HepG2 (cell line): ENCODE data around the gene CD68. TPM values are rescaled to one million over a fixed set of nuclear protein-coding genes. Genes with fewer than 3 reads are reported as not detected.

Source experiments
- FOSL2 ChIP-seq: sonication (generic); formaldehyde crosslinking; IDR thresholded peaks from 2 replicates; pipeline ENCODE4 v1.4.0; 2020; ENCODE audit warnings: missing genetic modification reagents
- KLF11 ChIP-seq: IDR thresholded peaks from 2 replicates; pipeline ENCODE4 v1.6.1; 2016; ENCODE audit warnings: missing compliant biosample characterization
- PPARG ChIP-seq: conservative IDR thresholded peaks from 2 replicates; pipeline ENCODE4 v1.6.1; 2016; ENCODE audit warnings: missing biosample characterization, missing genetic modification reagents
- TBX3 ChIP-seq: fragments of 450-650 bp; IDR thresholded peaks from 2 replicates; pipeline ENCODE4 v1.6.1; 2017; ENCODE audit warnings: antibody characterized with exemption, mild to moderate bottlenecking, inconsistent platforms, borderline replicate concordance
- polyA plus RNA-seq, 8 experiments: library from polyadenylated mRNA; depleted of rRNA in 3 of 8; stranded (reverse) in 7 of 8; unstranded in 1 of 8; fragments of >200 nt; fragmentation: Illumina TruSeq in 4 of 8; extraction: Trizol in 4 of 8; gene quantifications; 2 replicates each; pipeline versions ENCODE4 v1.2.1 to v1.2.3, GENCODE V29; 2011 to 2016; ENCODE audit warnings: low read depth in 4 of 8, missing spikeins in 1 of 8, mixed read lengths in 1 of 8; ENCODE audit not compliant: insufficient read depth in 1 of 8
- total RNA-seq, 5 experiments: library from RNA; depleted of rRNA; stranded (reverse); fragments of >200 nt; fragmentation: Illumina TruSeq; extraction: Trizol; gene quantifications; 2 replicates each; pipeline ENCODE4 v1.2.3, GENCODE V29; 2016; ENCODE audit warnings: low read depth in 1 of 5
- TF ChIP-seq, protein P1 (sequence below): sonication (generic); formaldehyde crosslinking; IDR thresholded peaks from 2 replicates; pipeline ENCODE4 v1.4.0; 2020; ENCODE audit warnings: missing genetic modification reagents
- TF ChIP-seq, protein P2 (sequence below): sonication (generic); formaldehyde crosslinking; IDR thresholded peaks from 2 replicates; pipeline ENCODE4 v1.4.0; 2020; ENCODE audit warnings: missing genetic modification reagents, borderline replicate concordance
- TF ChIP-seq, protein P3 (sequence below), 2 experiments: sonication (generic) in 1 of 2; formaldehyde crosslinking in 1 of 2; IDR thresholded peaks; 2 replicates each; pipeline versions ENCODE4 v1.4.0 to v1.6.1; 2016 to 2020; ENCODE audit warnings: borderline replicate concordance in 1 of 2, low read depth in 1 of 2, mild to moderate bottlenecking in 1 of 2, missing genetic modification reagents in 1 of 2
- TF ChIP-seq, protein P4 (sequence below): IDR thresholded peaks from 2 replicates; pipeline ENCODE4 v1.6.1; 2016
- TF ChIP-seq, protein P5 (sequence below): sonication (generic); IDR thresholded peaks from 2 replicates; pipeline ENCODE4 v1.6.1; 2016; ENCODE audit warnings: low read depth, borderline replicate concordance
- TF ChIP-seq, protein P6 (sequence below): IDR thresholded peaks from 2 replicates; pipeline ENCODE4 v1.6.1; 2018; ENCODE audit warnings: missing genetic modification reagents, mild to moderate bottlenecking, missing compliant biosample characterization

Gene CD68
- total and polyA plus RNA-seq, 2 of the 13 experiments (the other 11 are each of a cell fraction or from before 2014, with no cell fraction given), result 10.3 to 104 TPM

DNA sequence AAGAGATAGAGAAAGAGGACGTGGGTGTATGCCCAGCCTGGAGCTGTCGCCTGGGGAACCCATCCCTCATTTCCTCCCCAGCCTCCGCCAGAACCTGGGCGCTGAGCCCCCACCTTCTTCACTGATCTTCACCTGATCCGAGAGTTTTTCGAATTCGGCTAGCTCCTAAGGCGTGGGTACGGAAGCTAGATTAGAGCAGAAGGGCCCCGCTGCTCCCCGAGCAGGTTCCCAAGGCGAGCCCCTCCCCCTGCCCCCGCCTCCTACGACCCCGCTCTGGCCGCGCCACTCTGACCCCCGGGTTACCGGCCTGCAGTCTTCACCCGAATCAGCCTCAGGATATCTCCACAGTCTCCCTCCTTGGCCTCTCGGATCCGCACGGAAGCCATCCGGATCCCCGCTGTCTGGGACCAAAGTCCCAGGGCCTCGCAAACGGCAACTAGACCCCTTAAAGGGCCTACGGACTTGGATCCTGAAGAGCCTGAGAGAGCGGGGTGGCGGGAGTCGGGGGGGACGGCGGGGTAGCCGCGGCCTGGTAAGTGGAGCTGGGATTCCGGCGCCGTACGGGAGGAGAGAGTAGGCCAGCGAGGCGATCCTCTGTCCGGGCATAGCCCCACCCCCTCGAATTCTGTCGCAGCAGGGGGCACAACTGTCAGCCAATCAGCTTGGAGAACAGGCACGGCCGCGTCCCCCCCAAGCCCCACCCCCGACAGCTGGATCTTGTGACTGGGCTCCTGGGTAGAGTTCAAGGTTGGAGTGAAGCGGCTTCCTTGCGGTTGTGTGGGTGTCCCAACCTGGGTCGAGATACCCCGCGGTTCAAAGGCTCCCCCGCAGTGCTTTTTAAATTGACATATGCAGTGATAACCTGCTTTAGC lies 48.0 kb downstream of the CD68 start, which contains the start of gene SAT2 (continued):
- TF ChIP-seq, protein P1, sequence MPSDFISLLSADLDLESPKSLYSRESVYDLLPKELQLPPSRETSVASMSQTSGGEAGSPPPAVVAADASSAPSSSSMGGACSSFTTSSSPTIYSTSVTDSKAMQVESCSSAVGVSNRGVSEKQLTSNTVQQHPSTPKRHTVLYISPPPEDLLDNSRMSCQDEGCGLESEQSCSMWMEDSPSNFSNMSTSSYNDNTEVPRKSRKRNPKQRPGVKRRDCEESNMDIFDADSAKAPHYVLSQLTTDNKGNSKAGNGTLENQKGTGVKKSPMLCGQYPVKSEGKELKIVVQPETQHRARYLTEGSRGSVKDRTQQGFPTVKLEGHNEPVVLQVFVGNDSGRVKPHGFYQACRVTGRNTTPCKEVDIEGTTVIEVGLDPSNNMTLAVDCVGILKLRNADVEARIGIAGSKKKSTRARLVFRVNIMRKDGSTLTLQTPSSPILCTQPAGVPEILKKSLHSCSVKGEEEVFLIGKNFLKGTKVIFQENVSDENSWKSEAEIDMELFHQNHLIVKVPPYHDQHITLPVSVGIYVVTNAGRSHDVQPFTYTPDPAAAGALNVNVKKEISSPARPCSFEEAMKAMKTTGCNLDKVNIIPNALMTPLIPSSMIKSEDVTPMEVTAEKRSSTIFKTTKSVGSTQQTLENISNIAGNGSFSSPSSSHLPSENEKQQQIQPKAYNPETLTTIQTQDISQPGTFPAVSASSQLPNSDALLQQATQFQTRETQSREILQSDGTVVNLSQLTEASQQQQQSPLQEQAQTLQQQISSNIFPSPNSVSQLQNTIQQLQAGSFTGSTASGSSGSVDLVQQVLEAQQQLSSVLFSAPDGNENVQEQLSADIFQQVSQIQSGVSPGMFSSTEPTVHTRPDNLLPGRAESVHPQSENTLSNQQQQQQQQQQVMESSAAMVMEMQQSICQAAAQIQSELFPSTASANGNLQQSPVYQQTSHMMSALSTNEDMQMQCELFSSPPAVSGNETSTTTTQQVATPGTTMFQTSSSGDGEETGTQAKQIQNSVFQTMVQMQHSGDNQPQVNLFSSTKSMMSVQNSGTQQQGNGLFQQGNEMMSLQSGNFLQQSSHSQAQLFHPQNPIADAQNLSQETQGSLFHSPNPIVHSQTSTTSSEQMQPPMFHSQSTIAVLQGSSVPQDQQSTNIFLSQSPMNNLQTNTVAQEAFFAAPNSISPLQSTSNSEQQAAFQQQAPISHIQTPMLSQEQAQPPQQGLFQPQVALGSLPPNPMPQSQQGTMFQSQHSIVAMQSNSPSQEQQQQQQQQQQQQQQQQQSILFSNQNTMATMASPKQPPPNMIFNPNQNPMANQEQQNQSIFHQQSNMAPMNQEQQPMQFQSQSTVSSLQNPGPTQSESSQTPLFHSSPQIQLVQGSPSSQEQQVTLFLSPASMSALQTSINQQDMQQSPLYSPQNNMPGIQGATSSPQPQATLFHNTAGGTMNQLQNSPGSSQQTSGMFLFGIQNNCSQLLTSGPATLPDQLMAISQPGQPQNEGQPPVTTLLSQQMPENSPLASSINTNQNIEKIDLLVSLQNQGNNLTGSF, result peak; percentile 56; the same call in 1 of the 2 replicates
- TF ChIP-seq, protein P2, sequence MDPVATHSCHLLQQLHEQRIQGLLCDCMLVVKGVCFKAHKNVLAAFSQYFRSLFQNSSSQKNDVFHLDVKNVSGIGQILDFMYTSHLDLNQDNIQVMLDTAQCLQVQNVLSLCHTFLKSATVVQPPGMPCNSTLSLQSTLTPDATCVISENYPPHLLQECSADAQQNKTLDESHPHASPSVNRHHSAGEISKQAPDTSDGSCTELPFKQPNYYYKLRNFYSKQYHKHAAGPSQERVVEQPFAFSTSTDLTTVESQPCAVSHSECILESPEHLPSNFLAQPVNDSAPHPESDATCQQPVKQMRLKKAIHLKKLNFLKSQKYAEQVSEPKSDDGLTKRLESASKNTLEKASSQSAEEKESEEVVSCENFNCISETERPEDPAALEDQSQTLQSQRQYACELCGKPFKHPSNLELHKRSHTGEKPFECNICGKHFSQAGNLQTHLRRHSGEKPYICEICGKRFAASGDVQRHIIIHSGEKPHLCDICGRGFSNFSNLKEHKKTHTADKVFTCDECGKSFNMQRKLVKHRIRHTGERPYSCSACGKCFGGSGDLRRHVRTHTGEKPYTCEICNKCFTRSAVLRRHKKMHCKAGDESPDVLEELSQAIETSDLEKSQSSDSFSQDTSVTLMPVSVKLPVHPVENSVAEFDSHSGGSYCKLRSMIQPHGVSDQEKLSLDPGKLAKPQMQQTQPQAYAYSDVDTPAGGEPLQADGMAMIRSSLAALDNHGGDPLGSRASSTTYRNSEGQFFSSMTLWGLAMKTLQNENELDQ, result no peak
- TF ChIP-seq KLF11 (CRISPR knock-in tag) (peak; percentile 89; the same call in 1 of the 2 replicates), TBX3 (no peak), FOSL2 (peak; percentile 38), PPARG (CRISPR knock-in tag) (peak; percentile 57)
- TF ChIP-seq, protein P3, sequence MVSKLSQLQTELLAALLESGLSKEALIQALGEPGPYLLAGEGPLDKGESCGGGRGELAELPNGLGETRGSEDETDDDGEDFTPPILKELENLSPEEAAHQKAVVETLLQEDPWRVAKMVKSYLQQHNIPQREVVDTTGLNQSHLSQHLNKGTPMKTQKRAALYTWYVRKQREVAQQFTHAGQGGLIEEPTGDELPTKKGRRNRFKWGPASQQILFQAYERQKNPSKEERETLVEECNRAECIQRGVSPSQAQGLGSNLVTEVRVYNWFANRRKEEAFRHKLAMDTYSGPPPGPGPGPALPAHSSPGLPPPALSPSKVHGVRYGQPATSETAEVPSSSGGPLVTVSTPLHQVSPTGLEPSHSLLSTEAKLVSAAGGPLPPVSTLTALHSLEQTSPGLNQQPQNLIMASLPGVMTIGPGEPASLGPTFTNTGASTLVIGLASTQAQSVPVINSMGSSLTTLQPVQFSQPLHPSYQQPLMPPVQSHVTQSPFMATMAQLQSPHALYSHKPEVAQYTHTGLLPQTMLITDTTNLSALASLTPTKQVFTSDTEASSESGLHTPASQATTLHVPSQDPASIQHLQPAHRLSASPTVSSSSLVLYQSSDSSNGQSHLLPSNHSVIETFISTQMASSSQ (IDR thresholded peaks at IDR 0.05; ENCODE audit: low read depth), result no peak; the same call in 1 of the 2 replicates
- TF ChIP-seq, protein P3 (CRISPR knock-in tag; IDR thresholded peaks at IDR 0.05; ENCODE audit: borderline replicate concordance), result peak; percentile 49; the same call in 1 of the 2 replicates
- TF ChIP-seq, protein P4, sequence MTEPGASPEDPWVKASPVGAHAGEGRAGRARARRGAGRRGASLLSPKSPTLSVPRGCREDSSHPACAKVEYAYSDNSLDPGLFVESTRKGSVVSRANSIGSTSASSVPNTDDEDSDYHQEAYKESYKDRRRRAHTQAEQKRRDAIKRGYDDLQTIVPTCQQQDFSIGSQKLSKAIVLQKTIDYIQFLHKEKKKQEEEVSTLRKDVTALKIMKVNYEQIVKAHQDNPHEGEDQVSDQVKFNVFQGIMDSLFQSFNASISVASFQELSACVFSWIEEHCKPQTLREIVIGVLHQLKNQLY, result no peak
- TF ChIP-seq, protein P5, sequence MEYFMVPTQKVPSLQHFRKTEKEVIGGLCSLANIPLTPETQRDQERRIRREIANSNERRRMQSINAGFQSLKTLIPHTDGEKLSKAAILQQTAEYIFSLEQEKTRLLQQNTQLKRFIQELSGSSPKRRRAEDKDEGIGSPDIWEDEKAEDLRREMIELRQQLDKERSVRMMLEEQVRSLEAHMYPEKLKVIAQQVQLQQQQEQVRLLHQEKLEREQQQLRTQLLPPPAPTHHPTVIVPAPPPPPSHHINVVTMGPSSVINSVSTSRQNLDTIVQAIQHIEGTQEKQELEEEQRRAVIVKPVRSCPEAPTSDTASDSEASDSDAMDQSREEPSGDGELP, result peak; percentile 93
- TF ChIP-seq, protein P6, sequence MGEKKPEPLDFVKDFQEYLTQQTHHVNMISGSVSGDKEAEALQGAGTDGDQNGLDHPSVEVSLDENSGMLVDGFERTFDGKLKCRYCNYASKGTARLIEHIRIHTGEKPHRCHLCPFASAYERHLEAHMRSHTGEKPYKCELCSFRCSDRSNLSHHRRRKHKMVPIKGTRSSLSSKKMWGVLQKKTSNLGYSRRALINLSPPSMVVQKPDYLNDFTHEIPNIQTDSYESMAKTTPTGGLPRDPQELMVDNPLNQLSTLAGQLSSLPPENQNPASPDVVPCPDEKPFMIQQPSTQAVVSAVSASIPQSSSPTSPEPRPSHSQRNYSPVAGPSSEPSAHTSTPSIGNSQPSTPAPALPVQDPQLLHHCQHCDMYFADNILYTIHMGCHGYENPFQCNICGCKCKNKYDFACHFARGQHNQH (CRISPR knock-in tag), result peak; percentile 85
